Islet precursor cell (in vitro differentiated cells): ENCODE data around the gene NXPH4.
A peak's percentile ranks its signal among the peaks of the same experiment; 100 is the strongest.

Source experiments
- DNase-seq: peaks from one replicate; pipeline ENCODE4 v3.0.0-alpha.2; 2018

The NXPH4 gene

DNA sequence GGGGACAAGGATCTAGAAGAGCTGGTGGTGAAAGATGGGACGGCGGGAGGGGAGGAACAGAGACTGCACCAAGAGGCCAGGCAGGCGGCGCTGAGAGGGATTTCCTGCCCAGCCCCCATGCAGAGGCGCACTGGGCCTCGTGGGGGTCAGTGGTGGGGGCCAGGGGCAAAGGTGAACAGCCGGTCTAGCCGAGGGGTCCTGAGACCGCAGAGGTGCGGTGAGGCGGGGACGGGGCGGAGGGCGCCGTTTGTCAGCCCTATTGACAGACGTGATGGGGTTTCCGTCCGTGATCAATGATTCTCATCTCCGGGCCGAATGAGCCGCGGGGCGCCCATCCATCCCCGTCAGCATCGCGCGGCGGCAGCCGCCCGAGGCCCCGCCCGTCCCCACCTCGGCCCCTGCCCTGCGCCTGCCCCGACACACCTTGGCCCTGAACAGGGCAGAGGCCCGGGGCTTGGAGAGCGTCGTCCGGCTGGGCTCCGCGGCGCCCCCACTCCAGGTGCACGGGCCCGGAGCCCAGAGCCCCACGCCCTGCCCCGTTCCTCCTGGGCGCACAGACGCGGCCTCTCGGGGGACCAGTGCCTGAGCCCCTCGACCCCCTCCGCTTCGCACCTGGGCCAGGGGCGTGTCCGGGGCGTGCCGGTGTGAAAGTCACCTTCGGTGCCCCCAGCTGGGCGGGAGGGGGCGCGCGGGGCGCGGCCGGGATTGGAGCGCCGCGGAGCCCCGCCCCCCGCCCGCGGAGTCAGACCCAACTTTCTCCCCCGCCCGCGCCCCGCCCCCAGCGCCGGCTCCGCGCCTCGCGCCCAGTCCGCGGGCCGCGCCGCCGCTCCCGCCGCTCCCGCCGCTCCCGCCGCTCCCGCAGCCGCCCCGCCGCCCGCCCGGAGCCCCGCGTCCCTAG, at the start of gene NXPH4:
Gene NXPH4 (plus strand): TSS at position 781 of the 898 bp plus-strand sequence. CDS start 176 bp downstream, outside the sequence.
- DNase-seq = peak; percentile 80

DNA sequence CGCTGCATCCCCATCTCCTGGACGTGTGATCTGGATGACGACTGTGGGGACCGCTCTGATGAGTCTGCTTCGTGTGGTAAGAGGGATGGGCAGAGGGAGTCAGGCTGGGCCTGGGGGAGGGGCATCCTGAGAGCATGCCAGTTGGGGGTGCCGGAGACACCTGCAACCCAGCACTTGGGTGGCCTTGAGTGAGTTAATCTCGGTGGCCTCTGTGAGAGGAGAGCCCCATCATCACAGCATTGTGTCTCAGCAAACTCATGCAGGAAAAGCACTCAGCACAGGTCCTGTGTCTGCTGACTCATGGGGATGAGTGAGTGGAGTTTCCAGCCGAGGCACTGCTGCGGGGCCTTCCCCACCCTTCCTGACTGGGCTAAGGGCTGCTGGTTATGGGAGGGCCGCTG, 49.6 kb upstream of the NXPH4 start:
- no peak for DNase-seq

DNA sequence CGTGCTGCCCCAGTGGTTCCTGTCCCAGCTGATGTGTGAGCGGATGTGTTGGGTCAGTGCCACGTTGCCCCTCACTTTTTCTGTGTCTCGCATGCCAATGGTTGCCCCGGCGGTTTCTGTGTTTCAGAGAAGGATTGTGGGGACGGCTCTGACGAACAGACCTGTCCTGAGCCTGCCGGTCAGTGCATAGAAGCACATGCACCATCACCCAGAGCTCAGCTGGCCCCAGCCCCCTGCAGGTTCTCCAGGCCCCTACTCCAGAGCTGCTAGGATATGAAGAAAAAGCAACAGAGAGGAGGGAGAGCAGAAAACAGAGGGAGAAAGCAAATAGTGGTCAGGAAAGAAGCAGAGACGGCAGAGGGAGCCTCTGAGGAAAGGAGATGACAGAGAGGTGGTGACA, 48.5 kb upstream of the NXPH4 start:
- no peak for DNase-seq

DNA sequence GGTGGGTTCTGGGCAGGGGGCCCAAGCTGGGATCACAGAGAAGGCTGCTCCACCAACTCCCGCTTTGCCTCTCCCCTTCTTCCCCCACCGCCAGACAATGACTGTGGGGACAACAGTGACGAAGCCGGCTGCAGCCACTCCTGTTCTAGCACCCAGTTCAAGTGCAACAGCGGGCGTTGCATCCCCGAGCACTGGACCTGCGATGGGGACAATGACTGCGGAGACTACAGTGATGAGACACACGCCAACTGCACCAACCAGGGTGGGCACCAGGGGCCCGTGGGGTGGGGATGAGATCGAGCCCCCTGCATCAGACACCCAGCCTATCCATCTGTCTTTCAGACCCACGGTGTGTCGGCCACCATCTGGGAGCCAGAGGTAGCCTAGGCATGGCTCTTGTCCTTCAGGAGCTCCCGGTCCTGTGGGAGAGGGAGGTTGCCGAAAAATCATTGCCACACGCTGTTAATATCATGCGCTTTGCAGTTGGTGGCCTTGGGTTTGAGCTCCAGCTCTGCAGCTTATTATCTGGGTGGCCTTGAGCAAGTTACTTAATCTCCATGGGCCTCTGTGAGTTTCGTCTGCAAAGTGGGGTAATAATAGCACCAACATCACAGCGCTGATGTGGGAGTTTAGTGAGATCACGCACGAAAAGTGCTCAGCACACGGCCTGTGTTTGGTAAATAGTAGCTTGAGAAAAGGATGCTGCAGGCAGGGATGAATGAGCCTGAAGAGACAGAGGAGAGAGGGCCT, 47.4 kb upstream of the NXPH4 start:
- DNase-seq = no peak

DNA sequence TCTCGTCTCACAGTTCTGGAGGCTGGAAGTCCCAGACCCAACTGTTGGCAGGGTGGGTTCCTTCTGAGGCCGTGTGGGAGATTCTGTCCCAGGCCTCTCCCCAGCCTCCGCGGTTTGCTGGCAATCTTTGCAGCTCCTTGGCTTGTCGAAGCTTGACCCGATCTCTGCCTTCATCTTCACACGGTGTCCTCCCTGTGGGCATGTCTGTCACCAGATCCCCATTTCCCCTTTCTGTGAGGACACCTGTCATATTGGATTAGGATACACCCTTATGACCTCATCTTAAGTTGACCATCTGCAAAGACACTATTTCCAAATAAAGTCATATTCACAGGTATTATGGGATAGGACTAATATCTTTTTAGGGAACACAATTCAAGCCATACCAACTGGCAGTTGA, 46.6 kb upstream of the NXPH4 start:
- no peak for DNase-seq

DNA sequence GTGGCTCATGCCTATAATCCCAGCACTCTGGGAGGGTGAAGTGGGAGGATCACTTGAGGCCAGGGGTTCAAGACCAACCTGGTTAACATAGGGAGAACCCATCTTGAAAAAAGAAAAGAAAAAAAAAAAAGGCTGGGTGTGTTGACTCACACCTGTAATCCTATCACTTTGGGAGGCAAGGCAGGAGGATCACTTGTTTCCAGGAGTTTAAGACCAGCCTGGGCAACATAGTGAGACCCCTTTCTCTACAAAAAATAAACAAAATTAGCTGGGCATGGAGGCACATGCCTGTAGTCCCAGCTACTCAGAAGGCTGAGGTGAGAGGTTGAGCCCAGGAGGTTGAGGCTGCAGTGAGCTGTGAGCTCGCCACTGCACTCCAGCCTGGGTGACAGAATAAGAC, 46.2 kb upstream of the NXPH4 start:
- no peak for DNase-seq

DNA sequence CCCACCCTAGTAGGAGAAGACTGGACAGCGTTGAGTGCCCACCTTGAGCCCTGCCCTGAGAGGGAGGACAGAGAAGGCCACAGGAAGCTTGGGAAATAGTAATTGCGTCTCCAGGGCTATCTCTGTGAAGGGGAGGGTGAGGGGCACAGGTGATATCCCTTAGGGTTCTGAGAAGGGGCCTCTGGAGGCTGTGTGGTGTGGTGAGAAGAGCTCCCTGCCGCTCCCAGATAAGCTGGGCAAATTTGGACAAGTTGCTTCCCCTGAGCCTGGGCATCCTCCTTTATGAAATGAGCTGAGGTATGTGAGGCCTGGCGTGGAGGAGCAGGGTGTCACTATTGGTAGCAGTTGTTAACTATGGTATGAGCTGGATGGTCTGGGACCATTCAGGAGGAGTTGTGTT, 45.7 kb upstream of the NXPH4 start:
- no peak for DNase-seq

DNA sequence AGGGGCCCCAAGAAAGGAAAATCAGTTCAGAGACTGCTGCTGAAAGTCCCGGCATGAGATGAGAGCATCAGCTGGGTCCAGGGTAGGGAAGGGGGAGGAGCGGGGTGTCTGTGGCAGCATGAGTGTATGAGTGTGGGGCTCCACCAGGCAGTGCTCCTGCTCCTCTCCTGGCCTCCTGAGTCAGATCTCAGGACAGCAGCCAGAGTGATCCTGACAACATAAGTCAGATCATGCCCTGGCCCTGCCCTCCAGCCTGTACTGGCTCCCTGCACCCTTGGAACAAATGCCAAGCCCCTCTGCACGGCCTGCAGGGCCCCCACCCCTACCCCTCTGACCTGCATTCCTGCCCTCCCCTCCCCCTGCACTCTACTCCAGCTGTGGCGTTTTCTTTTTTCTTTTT, 44.9 kb upstream of the NXPH4 start:
- no peak for DNase-seq

DNA sequence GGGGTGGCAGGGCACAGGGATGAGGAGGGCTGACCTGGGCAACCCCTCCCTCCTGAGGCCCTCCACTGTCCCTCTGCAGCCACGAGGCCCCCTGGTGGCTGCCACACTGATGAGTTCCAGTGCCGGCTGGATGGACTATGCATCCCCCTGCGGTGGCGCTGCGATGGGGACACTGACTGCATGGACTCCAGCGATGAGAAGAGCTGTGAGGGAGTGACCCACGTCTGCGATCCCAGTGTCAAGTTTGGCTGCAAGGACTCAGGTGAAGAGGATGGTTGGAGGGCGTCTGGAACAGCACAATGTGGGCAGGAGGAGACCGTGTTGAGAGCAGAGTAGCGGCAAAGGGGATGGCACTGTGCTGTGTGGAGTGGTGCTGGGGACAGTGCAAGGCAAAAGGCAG, 43.5 kb upstream of the NXPH4 start:
- DNase-seq = peak; percentile 82

DNA sequence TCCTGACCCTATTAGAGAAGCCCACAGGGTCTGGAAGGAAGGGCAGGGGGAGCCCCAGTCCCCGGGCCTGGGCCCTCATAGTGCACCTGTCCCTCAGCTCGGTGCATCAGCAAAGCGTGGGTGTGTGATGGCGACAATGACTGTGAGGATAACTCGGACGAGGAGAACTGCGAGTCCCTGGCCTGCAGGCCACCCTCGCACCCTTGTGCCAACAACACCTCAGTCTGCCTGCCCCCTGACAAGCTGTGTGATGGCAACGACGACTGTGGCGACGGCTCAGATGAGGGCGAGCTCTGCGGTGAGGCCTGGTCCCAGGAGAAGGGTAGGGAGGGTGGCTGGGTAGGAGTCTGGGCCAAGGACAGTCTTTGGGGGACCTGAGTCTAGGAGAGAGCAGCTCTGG, 42.9 kb upstream of the NXPH4 start:
- no peak for DNase-seq

DNA sequence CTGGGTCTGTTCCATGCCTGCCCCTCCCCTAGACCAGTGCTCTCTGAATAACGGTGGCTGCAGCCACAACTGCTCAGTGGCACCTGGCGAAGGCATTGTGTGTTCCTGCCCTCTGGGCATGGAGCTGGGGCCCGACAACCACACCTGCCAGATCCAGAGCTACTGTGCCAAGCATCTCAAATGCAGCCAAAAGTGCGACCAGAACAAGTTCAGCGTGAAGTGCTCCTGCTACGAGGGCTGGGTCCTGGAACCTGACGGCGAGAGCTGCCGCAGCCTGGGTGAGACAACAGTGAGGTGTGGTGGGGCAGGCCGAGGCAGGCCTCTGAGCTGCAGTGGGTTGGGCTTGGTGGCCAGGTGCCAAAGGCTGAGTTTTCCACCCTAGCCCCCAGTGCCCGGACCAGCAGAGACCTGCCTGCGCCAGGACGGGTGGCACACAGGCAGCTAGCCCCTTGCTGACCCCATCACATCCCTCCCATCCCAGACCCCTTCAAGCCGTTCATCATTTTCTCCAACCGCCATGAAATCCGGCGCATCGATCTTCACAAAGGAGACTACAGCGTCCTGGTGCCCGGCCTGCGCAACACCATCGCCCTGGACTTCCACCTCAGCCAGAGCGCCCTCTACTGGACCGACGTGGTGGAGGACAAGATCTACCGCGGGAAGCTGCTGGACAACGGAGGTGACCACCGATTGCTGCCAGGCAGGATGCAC, 41.0 kb upstream of the NXPH4 start:
- peak; percentile 92 for DNase-seq

DNA sequence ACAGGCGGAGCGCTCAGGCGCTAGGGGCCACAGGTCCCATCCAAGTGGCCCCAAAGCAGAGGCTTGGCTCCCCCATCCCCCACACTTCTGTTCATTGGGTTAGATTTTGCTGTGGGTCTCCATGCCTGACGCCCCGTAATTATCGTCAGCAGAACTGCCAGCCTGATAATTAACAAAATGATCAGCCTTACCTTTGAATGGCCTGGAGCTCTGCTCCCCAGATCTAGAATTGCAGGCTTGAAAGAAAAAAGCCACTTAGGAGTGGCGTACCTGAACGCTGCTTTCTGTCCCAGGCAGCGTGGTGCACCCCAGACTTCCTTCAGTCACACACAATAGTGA, 40.5 kb upstream of the NXPH4 start:
- DNase-seq = no peak

DNA sequence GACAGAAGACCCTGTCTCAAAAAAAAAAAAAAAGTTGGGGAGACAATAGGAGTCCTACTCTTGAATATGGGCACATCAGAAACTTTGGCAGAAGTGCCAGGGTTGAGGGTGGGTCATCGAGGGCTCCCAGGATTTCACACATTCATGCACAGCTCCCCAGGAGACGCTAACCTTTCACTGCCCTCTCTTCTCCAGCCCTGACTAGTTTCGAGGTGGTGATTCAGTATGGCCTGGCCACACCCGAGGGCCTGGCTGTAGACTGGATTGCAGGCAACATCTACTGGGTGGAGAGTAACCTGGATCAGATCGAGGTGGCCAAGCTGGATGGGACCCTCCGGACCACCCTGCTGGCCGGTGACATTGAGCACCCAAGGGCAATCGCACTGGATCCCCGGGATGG, 39.7 kb upstream of the NXPH4 start:
- no peak for DNase-seq

DNA sequence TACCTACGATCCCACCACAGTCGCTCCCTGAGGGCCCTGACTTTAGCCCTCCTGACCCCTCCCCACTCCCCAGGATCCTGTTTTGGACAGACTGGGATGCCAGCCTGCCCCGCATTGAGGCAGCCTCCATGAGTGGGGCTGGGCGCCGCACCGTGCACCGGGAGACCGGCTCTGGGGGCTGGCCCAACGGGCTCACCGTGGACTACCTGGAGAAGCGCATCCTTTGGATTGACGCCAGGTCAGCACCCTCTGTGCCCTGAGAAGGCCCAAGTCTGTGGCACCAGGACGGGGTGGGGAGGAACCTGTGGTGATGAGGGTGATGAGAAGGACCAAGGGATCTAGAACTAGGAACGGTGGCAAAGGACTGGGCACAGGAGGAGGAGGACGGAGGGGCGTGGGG, 39.2 kb upstream of the NXPH4 start:
- no peak for DNase-seq

DNA sequence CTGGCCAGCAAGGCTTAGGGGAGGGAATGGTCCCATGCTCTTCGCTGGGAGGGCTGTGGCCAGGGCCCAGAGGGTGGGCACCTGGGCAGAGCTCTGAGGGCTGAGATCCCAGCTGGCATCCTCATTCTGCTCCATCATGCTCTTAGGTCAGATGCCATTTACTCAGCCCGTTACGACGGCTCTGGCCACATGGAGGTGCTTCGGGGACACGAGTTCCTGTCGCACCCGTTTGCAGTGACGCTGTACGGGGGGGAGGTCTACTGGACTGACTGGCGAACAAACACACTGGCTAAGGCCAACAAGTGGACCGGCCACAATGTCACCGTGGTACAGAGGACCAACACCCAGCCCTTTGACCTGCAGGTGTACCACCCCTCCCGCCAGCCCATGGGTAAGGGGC, 38.4 kb upstream of the NXPH4 start:
- DNase-seq = no peak

DNA sequence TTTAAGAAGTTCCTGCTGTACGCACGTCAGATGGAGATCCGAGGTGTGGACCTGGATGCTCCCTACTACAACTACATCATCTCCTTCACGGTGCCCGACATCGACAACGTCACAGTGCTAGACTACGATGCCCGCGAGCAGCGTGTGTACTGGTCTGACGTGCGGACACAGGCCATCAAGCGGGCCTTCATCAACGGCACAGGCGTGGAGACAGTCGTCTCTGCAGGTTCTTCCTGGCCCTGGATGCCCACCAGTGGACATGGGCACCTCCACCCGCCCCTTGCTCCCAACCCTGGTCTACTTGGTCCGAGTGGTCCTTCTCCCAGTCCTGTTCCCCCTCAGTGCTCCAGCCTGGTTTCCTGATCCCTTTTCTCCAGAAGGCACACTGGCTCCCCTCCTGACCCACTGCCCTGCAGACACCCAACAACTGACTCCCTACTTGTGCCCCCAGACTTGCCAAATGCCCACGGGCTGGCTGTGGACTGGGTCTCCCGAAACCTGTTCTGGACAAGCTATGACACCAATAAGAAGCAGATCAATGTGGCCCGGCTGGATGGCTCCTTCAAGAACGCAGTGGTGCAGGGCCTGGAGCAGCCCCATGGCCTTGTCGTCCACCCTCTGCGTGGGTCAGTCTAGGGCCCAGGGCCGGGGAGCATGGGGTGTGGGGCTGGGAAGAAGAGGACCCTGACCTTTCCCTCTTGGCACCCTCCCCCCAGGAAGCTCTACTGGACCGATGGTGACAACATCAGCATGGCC, 37.1 kb upstream of the NXPH4 start:
- DNase-seq = no peak

DNA sequence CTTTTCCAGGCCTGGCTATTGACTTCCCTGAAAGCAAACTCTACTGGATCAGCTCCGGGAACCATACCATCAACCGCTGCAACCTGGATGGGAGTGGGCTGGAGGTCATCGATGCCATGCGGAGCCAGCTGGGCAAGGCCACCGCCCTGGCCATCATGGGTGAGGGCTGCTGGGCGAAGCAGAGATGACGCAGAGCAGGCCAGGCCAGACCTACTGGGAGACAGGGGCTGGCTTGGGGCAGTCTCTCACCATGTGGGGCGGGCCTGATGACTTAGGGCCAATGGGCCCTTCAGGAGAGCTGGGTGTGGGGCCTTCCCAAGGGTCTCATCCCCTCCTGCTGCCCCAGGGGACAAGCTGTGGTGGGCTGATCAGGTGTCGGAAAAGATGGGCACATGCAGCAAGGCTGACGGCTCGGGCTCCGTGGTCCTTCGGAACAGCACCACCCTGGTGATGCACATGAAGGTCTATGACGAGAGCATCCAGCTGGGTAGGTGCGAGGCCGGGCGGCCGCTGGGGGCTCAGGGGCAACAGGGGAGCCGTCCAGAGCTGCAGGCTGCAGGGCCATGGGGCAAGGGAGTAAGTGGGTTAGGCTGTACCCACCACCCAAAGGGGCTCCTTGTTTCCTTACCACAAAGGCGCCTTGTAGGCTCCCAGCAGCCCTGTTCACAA, 36.1 kb upstream of the NXPH4 start:
- no peak for DNase-seq

DNA sequence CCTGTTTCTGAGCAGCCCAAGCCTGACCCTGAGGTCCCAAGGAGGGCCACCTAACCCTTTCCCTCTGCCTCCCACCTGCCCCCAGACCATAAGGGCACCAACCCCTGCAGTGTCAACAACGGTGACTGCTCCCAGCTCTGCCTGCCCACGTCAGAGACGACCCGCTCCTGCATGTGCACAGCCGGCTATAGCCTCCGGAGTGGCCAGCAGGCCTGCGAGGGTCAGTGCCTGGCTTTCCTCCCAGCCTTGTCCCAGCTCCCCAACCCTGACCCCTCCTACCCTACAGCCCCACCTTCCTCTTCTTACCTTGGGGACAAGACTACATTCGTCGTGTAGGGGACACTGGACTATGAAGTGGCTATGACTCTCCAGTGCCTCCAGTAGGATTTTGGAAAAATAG, 35.5 kb upstream of the NXPH4 start:
- DNase-seq = no peak

DNA sequence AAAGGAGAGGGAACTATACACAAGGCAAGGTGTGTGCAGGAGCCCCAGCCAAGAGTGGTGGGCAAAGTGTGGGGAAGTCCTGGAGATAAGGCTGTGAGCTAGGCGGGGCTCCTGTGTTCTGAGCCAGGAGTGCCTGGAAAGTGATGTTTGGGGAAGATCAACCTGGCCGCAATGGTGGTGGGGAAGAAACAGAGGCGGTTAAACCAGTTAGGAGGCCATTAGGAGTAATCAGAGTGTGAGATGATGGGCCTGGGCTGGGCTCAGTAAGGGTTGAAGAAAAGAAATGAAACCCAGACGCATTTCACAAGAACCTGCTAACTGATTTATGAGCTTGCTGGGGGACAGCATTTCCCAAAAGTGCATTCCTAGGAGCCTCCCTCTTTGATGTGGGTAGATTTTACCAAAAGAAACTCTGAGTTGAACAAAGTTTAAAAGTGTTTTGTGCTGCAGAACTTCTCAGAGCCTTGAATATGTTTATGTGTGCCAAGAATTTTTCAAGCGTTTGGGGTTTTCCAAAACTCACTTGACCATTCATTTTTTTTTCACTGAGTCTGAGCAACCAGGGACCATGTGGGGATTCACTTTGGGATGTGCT, 34.9 kb upstream of the NXPH4 start:
- peak; percentile 94 for DNase-seq

DNA sequence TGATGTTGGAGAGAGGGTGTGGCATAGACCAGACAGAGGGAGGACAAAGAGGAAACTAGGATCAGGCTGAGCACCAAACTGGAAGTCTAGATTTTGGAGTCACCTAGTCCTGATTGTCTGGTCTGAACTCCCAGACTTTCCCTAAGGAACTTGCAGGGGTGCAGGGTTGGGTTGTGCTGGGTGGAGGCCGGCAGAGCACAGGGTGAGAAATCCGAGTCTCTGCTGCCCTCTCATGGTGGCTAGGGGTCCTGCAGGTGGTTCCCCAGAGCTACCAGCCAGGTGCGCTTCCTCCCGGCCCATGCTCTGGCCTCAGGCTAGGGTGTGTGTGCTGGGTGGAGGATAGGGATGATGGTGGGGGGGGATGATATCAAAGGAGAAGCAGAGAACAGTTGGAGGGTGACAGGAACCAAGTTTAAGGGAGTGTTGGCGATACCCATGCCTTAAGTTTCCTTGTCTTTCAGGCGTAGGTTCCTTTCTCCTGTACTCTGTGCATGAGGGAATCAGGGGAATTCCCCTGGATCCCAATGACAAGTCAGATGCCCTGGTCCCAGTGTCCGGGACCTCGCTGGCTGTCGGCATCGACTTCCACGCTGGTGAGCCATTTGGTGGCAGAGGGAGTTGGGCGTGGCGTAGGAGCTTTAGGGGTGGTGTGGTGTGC, 33.5 kb upstream of the NXPH4 start:
- peak; percentile 95 for DNase-seq

DNA sequence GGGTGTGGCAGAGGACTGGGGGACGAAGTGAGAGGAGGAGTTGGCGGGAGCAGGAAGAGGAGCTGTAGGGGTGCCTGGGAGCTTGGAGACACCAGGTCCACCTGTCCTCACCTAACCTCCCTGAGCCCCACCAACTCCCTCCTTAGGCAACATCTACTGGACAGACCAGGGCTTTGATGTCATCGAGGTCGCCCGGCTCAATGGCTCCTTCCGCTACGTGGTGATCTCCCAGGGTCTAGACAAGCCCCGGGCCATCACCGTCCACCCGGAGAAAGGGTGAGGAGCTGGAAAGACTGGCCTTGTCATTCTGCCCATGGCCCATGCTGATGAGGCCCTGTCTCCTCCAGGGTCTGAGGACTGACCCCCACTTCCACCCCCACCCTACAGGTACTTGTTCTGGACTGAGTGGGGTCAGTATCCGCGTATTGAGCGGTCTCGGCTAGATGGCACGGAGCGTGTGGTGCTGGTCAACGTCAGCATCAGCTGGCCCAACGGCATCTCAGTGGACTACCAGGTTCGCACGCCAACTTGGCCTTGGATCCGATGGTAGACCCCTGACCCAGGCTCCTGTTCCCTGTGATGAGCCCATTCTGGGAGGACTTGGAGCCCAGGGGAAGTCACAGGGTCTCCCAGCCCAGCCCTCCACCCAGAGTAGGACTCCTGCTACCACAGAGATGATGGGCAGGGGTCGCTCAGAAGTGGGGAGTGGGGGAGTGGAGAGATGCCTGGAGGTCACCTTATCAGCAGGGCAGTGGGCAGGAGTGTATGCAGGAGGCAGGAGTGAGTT, 32.5 kb upstream of the NXPH4 start:
- DNase-seq = no peak
